Vagina (tissue), 2 donors: ENCODE measurements around the gene MSN.

Source experiments
- POLR2A ChIP-seq, 2 donors: fragments of 450-650 bp; IDR thresholded peaks; one replicate each; pipeline ENCODE4 v1.6.1; 2017; ENCODE audit warnings: antibody characterized with exemption in 2 of 2, mild to moderate bottlenecking in 2 of 2, moderate library complexity in 2 of 2
- POLR2AphosphoS5 ChIP-seq, 2 donors: sonication (generic); formaldehyde crosslinking; IDR thresholded peaks; one replicate each; pipeline ENCODE4 v1.9.0; 2017; ENCODE audit warnings: antibody characterized with exemption in 2 of 2, mild to moderate bottlenecking in 2 of 2, low read depth in 1 of 2; ENCODE audit not compliant: insufficient read depth in 1 of 2
- TF ChIP-seq, protein P1 (sequence below), 3 experiments: fragments of 450-650 bp in 2 of 3; fragments of 200-600 bp in 1 of 3; sonication (generic) in 1 of 3; IDR thresholded peaks; one replicate each; pipeline ENCODE4 v1.5.1; 2017 to 2019; ENCODE audit warnings: antibody characterized with exemption in 3 of 3, mild to moderate bottlenecking in 2 of 3, moderate library complexity in 2 of 3

DNA sequence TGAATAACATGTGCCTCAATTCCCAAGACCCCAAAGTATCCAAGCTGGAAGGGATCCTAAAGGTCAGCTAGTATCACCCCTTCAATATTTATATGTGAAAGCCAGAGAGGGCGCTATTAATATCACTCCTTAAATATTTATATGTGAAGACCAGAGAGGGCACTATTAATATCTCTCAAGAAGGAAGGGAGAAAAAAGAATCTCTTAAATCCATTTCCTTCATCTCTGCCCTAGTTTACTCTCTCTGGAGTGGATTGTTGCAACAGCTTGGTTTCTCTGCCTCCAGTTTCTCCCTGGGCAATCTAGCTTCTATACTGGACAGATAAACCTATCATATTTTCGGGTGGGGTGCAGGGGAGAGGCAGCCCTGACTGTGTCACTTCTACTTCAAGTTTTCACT, 31.6 kb upstream of the MSN start:
- TF ChIP-seq, protein P1, sequence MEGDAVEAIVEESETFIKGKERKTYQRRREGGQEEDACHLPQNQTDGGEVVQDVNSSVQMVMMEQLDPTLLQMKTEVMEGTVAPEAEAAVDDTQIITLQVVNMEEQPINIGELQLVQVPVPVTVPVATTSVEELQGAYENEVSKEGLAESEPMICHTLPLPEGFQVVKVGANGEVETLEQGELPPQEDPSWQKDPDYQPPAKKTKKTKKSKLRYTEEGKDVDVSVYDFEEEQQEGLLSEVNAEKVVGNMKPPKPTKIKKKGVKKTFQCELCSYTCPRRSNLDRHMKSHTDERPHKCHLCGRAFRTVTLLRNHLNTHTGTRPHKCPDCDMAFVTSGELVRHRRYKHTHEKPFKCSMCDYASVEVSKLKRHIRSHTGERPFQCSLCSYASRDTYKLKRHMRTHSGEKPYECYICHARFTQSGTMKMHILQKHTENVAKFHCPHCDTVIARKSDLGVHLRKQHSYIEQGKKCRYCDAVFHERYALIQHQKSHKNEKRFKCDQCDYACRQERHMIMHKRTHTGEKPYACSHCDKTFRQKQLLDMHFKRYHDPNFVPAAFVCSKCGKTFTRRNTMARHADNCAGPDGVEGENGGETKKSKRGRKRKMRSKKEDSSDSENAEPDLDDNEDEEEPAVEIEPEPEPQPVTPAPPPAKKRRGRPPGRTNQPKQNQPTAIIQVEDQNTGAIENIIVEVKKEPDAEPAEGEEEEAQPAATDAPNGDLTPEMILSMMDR (IDR thresholded peaks at IDR 0.05), result no peak
- TF ChIP-seq POLR2A (IDR thresholded peaks at IDR 0.05) (no peak), POLR2AphosphoS5 (IDR thresholded peaks at IDR 0.05; ENCODE audit: insufficient read depth in 1 of 2, low read depth in 1 of 2) (no peak)
